Panc1 (cell line): ENCODE data around the gene CCDC148. TPM values are rescaled to one million over a fixed set of nuclear protein-coding genes. Genes with fewer than 3 reads are reported as not detected.

Experiments used
- ATAC-seq: fragments of 200-7000 bp; cut with Tn5 transposase; 2 replicates; pipeline ENCODE4 v1.9.1; 2020; ENCODE audit warnings: mild to moderate bottlenecking, moderate library complexity
- BruUV-seq: library from RNA; stranded (reverse); fragments of 400-500 nt; replicated peaks from 2 replicates; lab custom pipeline; 2021; lab: Mats Ljungman, UMichigan
- CTCF ChIA-PET: fragments of 300-600 bp; sonication (Branson Sonifier 250); formaldehyde crosslinking; loops from one replicate; lab custom pipeline; 2022; ENCODE audit warnings: antibody characterized with exemption; lab: Charles Lee
- POLR2A ChIA-PET: fragments of 300-600 bp; sonication (Branson Sonifier 250); formaldehyde crosslinking; loops from one replicate; lab custom pipeline; 2022; ENCODE audit warnings: antibody characterized with exemption; lab: Charles Lee
- DNase-seq: peaks from one replicate; pipeline ENCODE4 v3.0.0-alpha.2; 2010; ENCODE audit warnings: low read depth, low spot score
- H3K27ac ChIP-seq: 2 replicates; pipeline ENCODE4 v1.5.1; 2011; ENCODE audit warnings: mild to moderate bottlenecking, low read length, inconsistent platforms
- H3K27me3 ChIP-seq: fragments of 200-500 bp; sonication (Bioruptor generic); 2 replicates; pipeline ENCODE4 v1.6.0; 2014; ENCODE audit warnings: low read length, inconsistent platforms; ENCODE audit not compliant: control insufficient read depth, insufficient read depth
- H3K36me3 ChIP-seq: fragments of 200-500 bp; sonication (Bioruptor generic); 2 replicates; pipeline ENCODE4 v1.5.1; 2014; ENCODE audit warnings: inconsistent platforms, mild to moderate bottlenecking, low read length, moderate library complexity; ENCODE audit not compliant: control insufficient read depth, insufficient read depth
- H3K4me1 ChIP-seq: 2 replicates; pipeline ENCODE4 v1.5.1; 2011; ENCODE audit warnings: inconsistent platforms, mild to moderate bottlenecking, low read length, moderate library complexity; ENCODE audit not compliant: control insufficient read depth, insufficient read depth
- H3K4me3 ChIP-seq, 2 experiments: 2 replicates each; pipeline ENCODE4 v1.5.1; 2011 to 2012; ENCODE audit warnings: low read depth in 2 of 2, low read length in 2 of 2, mild to moderate bottlenecking in 2 of 2, inconsistent platforms in 1 of 2, moderate library complexity in 1 of 2
- H3K9me3 ChIP-seq: fragments of 200-500 bp; sonication (Bioruptor generic); 2 replicates; pipeline ENCODE4 v1.5.1; 2014; ENCODE audit warnings: low read depth, mild to moderate bottlenecking, inconsistent platforms, low read length, moderate library complexity; ENCODE audit not compliant: control insufficient read depth, insufficient read depth
- CTCF ChIP-seq: fragments of 450-650 bp; IDR thresholded peaks from 2 replicates; pipeline ENCODE4 v1.5.1; 2017; ENCODE audit warnings: mild to moderate bottlenecking
- POLR2AphosphoS5 ChIP-seq: IDR thresholded peaks from 2 replicates; pipeline ENCODE4 v1.6.1; 2012; ENCODE audit warnings: mild to moderate bottlenecking, low read depth, low read length, moderate library complexity
- REST ChIP-seq, 2 experiments: IDR thresholded peaks; 2 replicates each; pipeline ENCODE4 v1.6.1; 2011 to 2012; ENCODE audit warnings: low read depth in 2 of 2, control low read depth in 1 of 2, low read length in 1 of 2, mild to moderate bottlenecking in 1 of 2, moderate library complexity in 1 of 2; ENCODE audit not compliant: insufficient read depth in 1 of 2
- SIN3A ChIP-seq: IDR thresholded peaks from 2 replicates; pipeline ENCODE4 v1.6.1; 2012; ENCODE audit warnings: low read depth, mild to moderate bottlenecking, low read length, moderate library complexity, borderline replicate concordance; ENCODE audit not compliant: insufficient read depth
- TCF7L2 ChIP-seq: IDR thresholded peaks from 2 replicates; pipeline ENCODE4 v1.6.1; 2011; ENCODE audit warnings: mild to moderate bottlenecking, low read depth, low read length, inconsistent platforms
- in situ Hi-C: cut with HindIII; loops from 2 replicates; pipeline ENCODE4 v1.10.0; 2016; ENCODE audit warnings: low sequenced_read_pairs, low pct_unique_long_range_greater_than_20kb
- intact Hi-C: fragments of 100-400 bp; cut with micrococcal nuclease; formaldehyde crosslinking; loops from one replicate; pipeline ENCODE4 v1.10.0; 2022; ENCODE audit not compliant: unreplicated experiment
- total RNA-seq: library from RNA; stranded (reverse); gene quantifications from one replicate; pipeline ENCODE4 v1.2.1, GENCODE V29; 2021; ENCODE audit not compliant: unreplicated experiment

Gene CCDC148
- total RNA-seq, 1 experiment from 2014 or later, result 0.92 TPM

- no TSS peak for BruUV-seq
- ChIA-PET CTCF (no interaction called here), POLR2A (no interaction called here)
- intact Hi-C loops, result no loop called here
- ATAC-seq (no peak), DNase-seq (no peak)
- TF ChIP-seq POLR2AphosphoS5 (no peak), SIN3A (no peak), REST (IDR thresholded peaks at IDR 0.05; ENCODE audit: insufficient read depth in 1 of 2, low read depth in 2 of 2, low read length in 1 of 2) (no peak), TCF7L2 (no peak), CTCF (no peak)
- in situ Hi-C loops, result no loop called here
- Histone ChIP-seq H3K36me3 (no peaks in the 10 kb centered on the region), H3K9me3 (no peaks in the 10 kb centered on the region), H3K27me3 (0 out of 2 replicates have a peak, but pooled peaks cover 2% of the 10 kb centered on the region), H3K4me3 (no peak overlapping the region), H3K4me1 (no peaks in the 10 kb centered on the region), H3K27ac (no peak overlapping the region)
These were observed 314.4 kb downstream of the CCDC148 start for GRCh38 chr2:158142165-158142564.

GRCh38 chr2:158140201-158140600 lies 316.4 kb downstream of the CCDC148 start:
- ATAC-seq (no peak), DNase-seq (no peak)
- Histone ChIP-seq H3K4me1 (no peaks in the 10 kb centered on the region), H3K4me3 (no peak overlapping the region), H3K36me3 (no peaks in the 10 kb centered on the region), H3K27ac (no peak overlapping the region), H3K9me3 (no peaks in the 10 kb centered on the region), H3K27me3 (0 out of 2 replicates have a peak, but pooled peaks cover 2% of the 10 kb centered on the region)
- intact Hi-C loops, result no loop called here
- in situ Hi-C loops, result no loop called here
- TF ChIP-seq SIN3A (no peak), TCF7L2 (no peak), POLR2AphosphoS5 (no peak), REST (IDR thresholded peaks at IDR 0.05; ENCODE audit: insufficient read depth in 1 of 2, low read depth in 2 of 2, low read length in 1 of 2) (no peak), CTCF (no peak)
- no TSS peak for BruUV-seq
- POLR2A ChIA-PET, result no interaction called here
- CTCF ChIA-PET, result no interaction called here
